HG03442 (cell line): ENCODE measurements around the gene RBMS3.
"Not testable (repeated sequence)": the region's sequence is repeated elsewhere in the genome, so short reads cannot be mapped to it uniquely, and the experiment has no call there.

Experiments used
- ATAC-seq: cut with Tn5 transposase; IDR thresholded peaks from one replicate; pipeline ENCODE4 v1.9.1; 2021; ENCODE audit warnings: mild to moderate bottlenecking, moderate library complexity; ENCODE audit not compliant: unreplicated experiment

RBMS3 gene

DNA sequence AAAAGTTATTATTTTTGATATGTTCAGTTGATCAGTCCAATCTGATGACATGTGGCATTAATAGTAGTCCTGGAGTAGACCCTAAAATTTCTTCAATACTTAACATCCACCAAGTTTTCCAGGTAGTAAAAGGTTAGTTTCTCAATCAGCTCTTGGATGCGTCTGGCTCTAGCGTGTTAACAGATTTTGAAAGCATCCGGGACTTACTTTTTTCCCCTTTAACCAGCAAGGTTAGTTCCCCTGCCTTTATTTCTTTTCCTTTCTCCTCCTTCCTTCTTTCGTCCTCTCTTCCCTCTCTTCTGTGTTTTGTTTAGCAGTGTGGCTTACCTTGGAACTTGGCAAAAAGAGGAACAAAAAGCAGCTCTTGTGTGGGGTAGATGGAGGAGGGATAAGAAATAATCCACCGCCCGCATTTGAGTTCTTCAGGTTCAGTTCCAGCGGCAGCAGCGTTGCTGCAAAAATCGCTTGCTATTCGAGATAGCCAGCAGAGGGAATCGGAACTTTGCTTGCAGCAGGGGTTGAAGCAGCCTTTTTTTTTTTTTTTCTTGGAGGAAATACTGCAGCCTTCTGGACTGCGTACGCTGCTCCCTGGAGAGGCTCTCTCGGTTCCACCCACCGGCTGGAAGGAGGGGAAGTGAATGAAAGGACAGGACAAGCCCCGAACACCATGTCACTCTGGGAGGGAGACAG lies at the start of gene RBMS3:
Gene RBMS3, plus strand, starts transcription at position 668 of the 690 bp plus-strand sequence.
- peak; percentile 35 for ATAC-seq

DNA sequence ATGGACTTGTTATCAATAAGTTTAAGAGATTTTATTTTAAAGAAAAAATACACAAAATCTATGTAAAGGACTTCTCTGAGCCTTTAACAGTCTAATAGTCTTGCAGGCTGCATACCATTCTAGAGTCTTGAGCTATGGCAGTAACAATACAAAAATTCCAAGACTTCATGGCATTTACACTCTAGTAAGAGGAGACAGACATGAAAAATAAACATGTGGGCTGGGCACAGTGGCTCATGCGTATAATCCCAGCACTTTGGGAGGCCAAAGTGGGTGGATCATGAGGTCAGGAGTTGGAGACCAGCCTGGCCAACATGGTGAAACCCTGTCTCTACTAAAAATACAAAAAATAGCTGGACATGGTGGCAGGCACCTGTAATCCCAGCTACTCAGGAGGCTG lies 47.7 kb upstream of the RBMS3 start:
- ATAC-seq, result not testable (repeated sequence)

DNA sequence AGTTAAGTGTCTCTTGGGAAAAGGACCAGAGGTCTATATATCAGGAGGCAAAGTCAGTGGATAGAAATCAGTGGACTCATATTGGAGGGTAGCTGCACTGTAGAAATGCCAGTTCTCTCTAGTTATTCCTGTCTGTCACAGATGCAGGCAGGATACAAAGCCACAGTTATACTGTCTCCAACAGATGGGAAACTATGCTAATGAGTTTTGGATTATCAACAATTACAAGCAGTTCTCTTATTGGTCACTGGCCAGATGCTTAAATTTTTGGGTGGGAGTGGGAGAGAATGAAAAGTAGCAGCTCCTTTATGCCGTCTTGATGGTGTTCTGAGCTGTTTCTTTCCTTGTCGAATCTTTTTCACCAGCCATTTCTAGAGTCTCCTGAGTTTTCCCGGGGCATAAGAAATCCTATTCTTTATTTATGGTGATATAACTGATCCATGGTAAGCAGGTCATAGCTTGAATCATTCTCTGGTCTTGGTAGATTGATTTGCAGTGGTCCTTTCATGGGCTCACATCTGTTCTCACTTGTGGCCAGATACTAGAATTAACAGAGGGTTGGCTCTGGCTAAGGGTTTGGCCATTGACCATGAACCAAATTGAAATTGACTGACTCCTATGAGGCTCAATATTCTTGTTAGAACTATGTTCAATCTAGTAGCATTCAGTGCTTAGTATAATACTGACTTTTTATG lies 44.6 kb upstream of the RBMS3 start:
- ATAC-seq, result no peak

DNA sequence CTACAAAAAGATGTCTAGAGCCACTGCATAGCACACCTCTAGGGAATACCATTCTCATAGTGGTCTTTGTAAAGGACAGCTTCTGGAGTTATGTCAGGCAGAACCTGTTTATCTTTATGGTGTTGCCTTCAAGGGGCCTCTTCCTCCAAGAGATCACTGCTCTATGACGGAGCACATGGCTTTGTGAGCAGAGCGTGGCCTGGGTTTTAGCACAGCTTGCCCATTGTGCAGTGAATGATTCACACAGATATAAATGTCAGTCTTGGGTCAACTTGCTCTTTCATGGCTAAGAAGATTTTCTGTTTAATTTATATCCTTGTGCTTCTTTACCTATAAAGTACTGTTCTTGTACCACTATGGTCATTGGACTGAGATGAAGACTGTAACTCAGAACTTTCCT lies 41.5 kb upstream of the RBMS3 start:
- ATAC-seq, result no peak

DNA sequence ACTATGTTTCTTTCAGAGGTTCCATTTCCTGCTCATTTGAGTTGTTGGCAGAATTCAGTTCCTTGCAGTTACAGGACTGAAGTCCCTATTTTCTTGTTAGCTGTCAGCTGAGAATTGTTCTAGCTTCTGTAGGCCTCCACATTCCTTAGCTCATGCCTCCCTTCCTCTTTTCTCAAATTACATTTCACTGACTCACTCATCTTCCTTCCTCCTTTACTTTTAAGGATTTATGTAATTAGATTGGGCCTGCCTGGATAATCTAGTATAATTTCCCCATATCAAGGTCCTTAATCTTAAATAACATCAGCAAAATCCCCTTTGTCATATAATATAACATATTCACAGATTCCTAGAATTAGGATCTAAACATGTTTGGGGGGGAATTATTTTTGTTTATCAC lies 40.6 kb upstream of the RBMS3 start:
- no peak for ATAC-seq

DNA sequence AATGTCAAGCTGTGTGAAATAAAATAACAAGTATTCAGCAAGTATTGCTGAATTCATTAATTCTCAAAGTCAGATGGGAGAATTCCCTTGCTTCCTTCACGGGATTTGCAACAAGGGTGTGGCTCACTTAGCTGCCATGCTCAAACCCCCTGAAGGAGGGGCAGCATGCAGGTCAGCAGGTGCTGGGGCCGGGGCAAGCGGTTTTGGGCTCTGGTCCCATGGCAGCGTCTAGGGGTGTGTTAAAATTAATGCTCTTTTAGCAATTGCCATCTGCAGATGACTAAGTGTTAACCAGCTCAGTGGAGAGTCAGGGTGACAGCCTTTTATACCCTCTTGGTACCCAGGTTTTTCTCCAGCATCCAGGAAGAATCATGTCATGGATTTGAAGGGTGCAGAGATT lies 40.0 kb upstream of the RBMS3 start:
- ATAC-seq, result no peak

DNA sequence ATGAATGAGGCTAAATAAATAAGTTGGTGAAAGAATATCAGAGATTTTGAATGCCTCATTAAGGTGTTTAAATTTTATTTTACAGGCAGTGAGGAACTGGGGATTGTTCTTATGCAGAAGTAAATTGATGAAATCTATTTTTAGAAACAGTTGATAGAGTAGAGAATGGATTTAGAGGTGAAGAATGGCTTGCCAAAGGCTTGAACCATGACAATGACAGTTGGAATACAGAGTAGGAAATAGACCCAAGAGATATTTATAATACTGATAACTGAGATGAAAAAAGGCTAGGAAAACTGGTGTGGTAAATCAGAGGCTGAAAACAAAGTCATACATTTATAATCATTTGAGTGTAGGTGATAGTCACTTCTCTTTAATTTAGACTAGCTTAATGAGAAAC lies 39.0 kb upstream of the RBMS3 start:
- no peak for ATAC-seq

DNA sequence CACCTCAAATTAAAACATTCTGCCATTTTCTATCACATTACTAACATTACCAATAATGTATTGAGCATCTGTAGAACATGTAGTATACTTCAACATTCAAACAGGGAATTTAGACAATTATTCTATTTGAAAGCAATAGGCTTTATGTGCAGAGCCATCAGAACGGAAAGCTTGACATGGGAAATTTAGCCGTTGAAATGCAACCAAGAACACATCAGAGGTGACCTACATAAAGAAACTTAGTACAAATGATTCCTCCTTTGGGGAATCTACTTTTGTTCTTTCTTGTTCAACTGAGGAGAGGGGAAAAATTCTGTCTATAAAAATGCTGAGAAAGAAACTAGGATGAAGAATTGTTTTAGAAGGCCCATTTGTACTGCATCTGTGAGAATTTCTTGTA lies 38.6 kb upstream of the RBMS3 start:
- ATAC-seq, result no peak

DNA sequence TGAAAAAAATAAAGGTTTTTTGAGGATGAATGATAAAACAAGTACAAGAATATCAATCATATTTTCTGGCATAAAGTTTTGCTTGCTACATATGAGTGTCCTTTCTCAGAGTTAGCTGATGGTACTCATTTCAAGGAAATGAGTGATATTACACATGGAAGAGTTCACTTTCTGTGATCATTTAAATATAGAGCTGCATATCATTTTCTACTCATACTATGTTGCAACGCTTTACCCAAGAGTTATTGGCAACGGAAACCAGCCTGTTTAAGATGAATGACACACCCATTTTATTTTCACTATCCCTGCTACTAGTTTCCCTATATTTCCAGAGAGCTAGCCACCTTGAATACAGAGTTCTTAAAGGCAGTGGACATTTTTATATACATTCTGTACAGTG lies 35.4 kb upstream of the RBMS3 start:
- no peak for ATAC-seq

DNA sequence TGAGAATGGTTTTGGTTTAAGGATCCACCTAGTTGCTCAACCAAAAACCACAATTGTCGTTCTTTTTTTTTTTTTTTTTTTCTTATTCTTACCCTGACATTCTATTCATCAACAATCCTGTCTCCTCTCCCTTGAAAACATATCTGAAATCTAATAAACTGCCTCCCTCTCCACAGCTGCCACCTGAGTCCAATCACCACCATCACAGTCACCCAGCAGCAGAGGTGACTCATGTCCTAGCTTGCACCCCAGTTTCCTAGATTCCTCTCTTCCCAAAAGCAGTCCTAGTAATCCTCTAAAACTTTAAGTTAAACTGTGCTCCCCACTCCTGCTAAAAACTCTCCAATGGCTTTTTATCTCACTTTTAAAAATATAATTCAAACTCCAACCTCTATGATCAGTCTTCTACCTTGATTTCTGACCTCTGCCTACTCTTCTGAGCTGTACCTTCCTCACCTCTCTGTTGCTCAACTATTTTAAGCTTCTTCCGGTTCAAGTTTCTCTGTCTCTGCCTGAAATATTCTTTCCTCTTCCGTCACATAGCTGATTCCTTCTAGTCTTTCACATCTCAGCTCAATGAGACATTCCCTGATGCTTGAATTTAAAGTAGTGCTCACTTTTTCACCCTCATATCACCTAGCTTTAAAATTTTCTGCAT lies 33.7 kb upstream of the RBMS3 start:
- ATAC-seq, result no peak

DNA sequence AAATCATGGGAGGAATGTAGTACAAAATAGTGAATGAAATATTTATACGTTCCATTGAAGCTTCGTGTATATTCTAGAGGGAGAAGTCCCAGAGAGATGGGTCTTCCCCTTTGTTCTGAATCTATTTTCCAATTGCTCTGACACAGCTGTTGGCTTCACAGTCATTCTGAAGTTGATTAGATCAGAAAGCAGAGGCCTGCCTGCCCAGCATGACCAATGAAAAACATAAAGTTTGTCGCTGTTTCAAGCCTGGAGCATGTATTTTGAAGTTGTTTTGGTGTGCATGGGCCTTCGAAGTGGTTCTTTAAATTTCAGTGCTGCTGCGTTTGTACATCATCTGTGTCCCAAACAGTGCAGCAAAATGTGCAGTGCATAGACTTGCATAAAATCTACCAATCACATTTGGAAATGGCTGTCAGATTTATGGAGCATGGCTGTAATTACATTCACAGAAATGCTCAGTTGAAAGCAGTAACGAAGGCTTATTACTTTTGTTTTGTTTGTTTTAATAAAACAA lies 31.0 kb upstream of the RBMS3 start:
- ATAC-seq, result no peak

DNA sequence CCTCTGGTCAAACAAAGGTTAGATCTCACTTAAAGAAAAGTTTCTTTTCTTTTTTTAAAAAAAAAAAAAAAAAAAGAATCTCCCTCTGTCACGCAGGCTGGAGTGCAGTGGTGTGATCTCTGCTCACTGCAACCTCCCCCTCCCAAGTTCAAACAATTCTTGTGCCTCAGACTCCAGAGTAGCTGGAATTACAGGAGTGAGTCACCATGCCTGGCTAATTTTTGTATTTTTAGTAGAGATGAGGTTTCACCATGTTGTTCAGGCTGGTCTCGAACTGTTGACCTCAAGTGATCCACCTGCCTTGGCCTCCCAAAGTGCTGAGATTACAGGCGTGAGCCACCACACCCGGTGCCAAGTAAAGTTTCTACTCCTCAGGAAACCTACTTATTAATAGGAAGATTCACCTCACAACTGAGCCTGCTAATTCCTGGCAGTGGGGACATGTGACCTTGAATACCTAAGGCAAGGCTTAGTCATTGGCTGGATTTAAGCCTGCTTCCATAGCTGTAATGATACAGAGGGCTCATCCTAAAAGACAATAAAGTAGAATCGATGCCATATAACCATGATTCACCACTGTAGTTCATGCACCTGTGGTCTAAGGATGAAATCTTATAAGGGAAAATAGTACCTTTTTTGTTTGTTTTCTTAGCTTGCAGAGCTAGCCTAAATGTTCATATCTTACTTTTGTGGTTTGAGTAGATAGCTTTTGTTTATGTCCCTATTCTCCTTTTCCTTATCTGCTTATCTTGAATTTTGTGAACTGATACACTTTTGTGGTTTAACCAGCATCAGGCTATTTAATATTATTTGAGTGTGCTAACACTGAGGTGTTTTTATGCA lies 24.8 kb upstream of the RBMS3 start:
- no peak for ATAC-seq

DNA sequence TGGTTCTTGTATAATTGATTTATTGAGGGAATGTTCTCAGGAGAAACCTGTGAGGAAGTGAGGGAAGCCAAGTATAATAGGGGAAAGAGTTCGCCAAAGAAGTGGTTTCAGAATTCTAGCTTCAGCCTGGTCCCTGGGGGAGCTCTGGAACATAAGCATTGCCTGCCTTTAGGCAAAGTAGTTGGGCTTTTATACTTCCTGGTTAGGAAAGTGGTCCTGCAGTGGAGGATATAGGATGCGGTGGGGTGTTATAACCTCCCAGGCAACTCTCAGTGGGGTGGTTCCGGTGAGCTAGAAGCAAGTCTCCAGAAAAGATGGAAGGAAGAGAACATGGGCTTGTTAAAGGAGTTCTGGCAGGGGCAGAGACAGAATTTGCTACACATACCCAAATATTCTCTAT lies 22.7 kb upstream of the RBMS3 start:
- no peak for ATAC-seq

DNA sequence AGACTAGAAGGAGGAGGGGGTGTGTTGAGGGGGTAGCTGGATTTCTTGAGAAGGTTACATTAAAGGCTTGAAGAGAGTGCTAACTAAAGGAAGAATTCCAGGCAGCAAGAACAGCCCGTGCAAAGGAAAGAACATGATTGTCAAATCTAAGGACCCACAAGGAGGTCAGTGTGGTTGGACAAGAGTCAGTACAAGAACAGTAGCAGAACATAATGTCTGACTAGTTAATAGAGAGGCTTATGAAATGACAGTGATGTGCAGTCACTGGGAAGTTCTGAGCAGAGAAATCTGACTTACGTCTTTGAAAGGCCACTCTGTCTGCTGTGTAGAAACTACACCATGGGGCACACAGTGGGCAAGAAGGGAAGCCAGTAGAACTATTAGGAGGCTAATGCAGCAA lies 19.8 kb upstream of the RBMS3 start:
- no peak for ATAC-seq

DNA sequence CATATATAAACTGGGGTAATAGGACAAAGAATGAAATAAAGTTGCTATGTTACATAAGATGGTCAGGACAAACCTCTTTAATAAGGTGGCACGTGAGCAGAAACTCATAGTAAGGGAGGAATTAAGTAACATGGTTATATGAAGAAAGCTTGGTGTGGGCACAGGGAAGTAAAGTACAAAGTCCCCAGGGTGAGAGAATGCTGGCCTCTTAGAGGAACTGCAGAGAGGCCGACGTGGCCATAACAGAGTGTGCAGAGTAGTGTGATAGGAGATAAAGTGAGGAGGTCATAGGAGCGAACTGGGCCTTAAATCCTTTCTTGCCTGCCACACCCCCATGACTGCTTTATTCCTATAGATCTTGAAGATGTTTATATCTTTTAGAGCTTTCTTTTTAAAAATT lies 17.4 kb upstream of the RBMS3 start:
- no peak for ATAC-seq

DNA sequence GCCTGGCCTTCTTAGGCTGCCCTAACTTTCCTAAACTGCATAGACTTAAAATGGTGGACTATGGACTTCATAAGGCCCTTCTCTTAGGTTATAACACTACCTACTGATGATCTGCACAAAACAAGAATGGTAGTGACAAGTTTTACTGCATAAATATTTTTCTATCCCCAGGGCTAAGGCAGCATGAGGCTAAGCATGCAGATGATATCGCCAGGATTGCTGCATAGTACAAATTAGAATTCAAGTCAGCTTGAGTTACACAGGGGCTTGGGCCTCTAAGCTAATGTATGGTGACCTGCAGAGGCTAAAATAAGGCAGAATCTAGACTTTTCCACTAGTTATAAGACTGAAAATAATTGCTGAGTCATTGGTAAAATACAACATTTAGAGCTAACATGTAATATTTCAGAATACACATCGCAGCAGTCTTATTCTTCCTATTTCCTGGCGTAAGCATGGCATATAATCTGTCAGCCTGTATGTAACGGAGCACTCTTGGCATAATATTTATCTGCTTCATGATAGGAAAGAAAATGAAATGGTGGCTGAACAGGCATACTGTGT lies 15.3 kb upstream of the RBMS3 start:
- ATAC-seq, result no peak

DNA sequence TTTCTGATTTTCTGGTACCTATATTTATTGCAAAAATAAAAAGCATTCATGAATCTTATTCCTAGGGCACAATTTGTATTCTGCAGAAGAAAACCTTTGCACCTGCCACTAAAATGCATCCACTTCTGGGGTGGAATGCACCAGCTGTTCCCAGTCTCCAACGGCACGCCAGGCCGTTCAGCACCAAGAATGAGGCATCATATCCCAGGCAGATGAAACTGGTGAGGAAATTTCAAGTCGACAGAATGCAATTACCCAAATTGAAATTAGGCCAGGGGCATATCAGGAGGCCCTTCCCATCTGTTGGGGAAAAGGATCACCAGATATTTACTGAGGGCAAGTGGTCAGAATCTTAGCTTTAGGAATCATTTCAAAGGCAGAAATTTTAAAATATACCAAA lies 13.6 kb upstream of the RBMS3 start:
- ATAC-seq, result no peak

DNA sequence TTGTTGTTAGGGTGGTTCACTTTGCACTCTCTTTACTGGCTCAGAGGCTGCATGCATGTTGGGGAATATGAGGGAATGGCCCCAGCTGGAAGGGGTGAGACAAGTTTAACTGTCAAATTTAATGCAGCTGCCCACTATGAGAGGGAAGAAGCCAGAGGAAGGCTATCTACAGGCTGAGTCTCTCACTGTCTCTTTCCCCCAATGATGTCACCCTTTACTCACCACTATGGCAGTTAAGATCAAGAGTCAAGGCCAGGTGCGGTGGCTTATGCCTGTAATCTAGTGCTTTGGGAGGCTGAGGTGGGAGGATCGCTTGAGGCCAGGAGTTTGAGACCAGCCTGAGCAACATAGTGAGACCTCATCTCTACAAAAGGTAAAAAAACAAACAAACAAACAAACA lies 12.2 kb upstream of the RBMS3 start:
- no peak for ATAC-seq

DNA sequence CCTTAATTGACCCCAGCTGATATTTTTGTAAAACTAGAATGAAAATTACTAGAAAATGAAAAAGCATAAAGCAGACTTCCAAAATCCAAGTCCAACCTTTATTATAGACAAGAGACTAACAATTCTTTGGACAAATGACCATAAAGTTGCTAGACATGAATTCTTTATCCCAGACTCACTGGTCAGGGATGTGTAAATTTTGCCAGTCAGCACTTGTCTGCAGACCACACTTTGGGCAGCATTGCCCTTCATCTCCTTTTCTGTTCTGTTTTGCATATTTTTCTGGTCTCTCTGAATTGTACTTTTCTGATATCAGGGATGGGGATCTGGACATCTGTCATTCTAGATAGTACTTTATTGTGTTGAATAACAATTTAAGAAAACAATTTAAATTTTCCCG lies 10.1 kb upstream of the RBMS3 start:
- ATAC-seq, result no peak

DNA sequence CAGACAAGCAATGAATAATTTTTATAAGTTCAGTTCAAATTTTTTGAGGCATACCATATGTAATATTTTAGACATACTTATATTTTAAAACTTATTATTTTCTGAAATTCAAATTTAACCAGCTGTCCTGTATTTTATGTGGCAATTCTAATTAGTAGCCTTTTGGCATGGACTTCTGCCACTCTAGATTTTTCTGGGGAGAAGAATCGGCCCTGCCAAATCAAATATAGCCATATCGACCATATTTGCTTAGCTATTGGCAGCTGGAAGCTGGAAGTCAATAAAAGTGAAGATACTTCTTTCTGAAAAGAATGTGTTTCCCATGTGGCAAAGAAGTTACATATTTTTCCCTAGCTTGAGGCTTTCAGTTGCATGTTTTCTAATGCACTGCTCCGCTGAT lies 9.4 kb upstream of the RBMS3 start:
- no peak for ATAC-seq

DNA sequence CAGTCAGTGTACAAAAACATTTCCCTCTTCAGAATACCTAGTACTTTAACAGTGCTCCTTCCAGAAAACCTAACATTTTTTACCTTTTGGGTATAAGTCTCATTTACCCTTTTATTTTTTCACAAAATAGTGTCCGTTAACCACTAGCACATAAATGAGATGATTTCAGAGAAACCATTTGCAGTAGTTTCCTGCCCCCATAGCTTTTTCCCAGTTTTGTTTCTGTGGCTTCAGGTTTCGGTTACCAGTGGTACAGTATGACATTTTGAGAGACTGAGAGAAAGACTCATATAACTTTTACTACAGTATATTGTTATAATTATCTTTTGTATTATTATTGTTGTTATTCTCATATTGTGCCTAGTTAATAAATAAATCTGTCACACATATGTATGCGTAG lies 6.2 kb upstream of the RBMS3 start:
- no peak for ATAC-seq
